Activated CD4-positive, alpha-beta T cell treated with anti-CD3 and anti-CD28 coated beads, Interleukin-2, amount 10 ng/mL, durations not matched to agents 24 days and 14 days (primary cell): Measurements from ENCODE around the gene TMEM94. TPM values are rescaled to one million over a fixed set of nuclear protein-coding genes. Genes with fewer than 3 reads are reported as not detected.

Experiments
- DNase-seq: peaks from one replicate; pipeline ENCODE4 v3.0.0; 2022
- H3K27ac Mint-ChIP-seq: one replicate; pipeline ENCODE4 v1.8.0; 2022; ENCODE audit warnings: mild to moderate bottlenecking, mixed read lengths
- H3K27me3 Mint-ChIP-seq: one replicate; pipeline ENCODE4 v1.8.0; 2022; ENCODE audit warnings: mixed read lengths
- H3K36me3 Mint-ChIP-seq: one replicate; pipeline ENCODE4 v1.8.0; 2022; ENCODE audit warnings: low read depth, mild to moderate bottlenecking, mixed read lengths
- H3K4me1 Mint-ChIP-seq: one replicate; pipeline ENCODE4 v1.8.0; 2021; ENCODE audit warnings: mixed read lengths
- H3K4me3 Mint-ChIP-seq: one replicate; pipeline ENCODE4 v1.8.0; 2022; ENCODE audit warnings: mild to moderate bottlenecking, moderate library complexity, mixed read lengths
- H3K9me3 Mint-ChIP-seq: one replicate; pipeline ENCODE4 v1.8.0; 2021; ENCODE audit warnings: mixed read lengths
- intact Hi-C: fragments of 100-400 bp; cut with micrococcal nuclease; formaldehyde crosslinking; loops from one replicate; pipeline ENCODE4 v1.15.1; 2023
- total RNA-seq: library from RNA; stranded (reverse); gene quantifications from 2 replicates; pipeline ENCODE4 v1.2.3, GENCODE V29; 2022

The TMEM94 gene
- 68.9 and 69.5 TPM in 2 replicates for total RNA-seq

DNA sequence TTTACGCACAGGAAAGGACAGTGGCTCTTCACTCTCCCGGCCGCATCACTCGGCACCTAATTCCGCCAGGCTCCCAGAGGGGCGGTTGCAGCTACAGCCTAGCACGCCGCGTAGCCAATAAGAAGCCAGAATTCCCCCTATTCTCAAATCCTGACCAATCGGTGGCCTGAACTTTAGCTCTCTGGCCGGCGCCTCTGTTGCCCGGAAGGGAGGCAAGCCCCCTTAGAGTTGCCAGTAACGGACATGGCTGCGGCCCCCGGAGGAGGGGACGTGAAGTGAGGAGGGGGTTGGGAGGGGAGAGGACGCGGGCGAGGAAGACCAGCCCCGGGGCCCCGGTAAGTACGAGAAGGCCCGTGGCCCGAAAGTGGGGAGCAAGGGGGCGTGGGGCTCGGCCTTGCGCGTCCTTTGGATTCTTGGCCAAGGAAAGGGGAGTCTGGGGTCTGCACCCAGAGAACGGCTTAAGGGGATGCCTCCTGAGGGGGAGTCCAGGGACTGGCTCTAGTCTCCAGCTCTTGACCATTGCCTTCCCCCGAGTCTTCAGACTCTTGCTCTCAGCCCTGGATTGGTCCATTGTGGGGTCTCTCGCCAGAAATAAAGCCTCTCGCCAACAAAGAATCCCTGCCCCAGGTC lies at the start of gene TMEM94:
Gene TMEM94 (plus strand): TSS at position 219 of the 630 bp plus-strand sequence. CDS start 15,271 bp downstream, outside the sequence.
- Mint-ChIP-seq H3K4me3 (peak within 1 kb of the TSS; percentile 93), H3K27ac (peak within 1 kb of the TSS; percentile 91), H3K9me3 (no peaks in the 10 kb centered on the region), H3K36me3 (peaks cover 6% of the 10 kb centered on the region), H3K27me3 (no peaks in the 10 kb centered on the region), H3K4me1 (peaks cover 30% of the 10 kb centered on the region)
- DNase-seq, result peak; percentile 97
- intact Hi-C loops, result loop anchor here (1.0 to 2.0 kb wide), 2 partner anchors 60 to 211 kb away; partner anchors contain the start of genes RECQL5, SAP30BP and TSEN54

DNA sequence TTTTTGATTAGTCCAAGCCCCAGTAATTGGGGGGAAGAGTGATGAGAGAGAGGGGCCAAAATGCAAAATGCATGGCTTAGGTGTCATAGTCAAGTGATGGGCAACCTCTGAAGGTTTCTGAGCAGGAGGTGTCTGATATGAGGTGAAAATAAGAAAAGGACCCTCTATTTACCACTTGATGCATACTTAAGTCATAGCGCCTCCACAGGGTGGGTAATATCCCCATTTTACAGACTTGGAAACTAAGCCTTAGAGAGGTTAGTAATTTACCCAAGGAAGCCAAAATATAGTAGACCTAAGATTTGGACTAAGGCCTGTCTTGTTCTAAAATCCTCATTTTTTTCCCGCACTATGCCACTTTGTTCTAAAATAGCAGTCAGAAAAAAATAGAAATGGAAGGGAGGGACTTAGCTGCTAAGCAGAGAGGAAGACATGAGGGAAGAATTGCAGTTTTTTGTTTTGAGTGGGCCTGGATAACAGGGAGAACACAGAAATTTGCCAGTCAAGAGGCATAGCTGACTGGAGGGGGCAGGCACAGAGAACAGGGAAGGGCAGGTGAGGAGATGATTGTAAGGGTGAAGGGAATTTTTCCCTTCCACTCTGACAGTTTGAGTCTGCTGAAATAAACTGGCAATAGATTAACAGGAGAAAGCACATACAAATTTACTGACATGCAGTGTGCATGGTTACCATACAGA lies 48.6 kb upstream of the TMEM94 start:
- Mint-ChIP-seq H3K4me3 (no peak overlapping the region), H3K9me3 (no peaks in the 10 kb centered on the region), H3K36me3 (peaks cover 8% of the 10 kb centered on the region), H3K4me1 (peaks cover 44% of the 10 kb centered on the region), H3K27ac (no peak overlapping the region), H3K27me3 (no peaks in the 10 kb centered on the region)
- no peak for DNase-seq
- intact Hi-C loops, result no loop called here

DNA sequence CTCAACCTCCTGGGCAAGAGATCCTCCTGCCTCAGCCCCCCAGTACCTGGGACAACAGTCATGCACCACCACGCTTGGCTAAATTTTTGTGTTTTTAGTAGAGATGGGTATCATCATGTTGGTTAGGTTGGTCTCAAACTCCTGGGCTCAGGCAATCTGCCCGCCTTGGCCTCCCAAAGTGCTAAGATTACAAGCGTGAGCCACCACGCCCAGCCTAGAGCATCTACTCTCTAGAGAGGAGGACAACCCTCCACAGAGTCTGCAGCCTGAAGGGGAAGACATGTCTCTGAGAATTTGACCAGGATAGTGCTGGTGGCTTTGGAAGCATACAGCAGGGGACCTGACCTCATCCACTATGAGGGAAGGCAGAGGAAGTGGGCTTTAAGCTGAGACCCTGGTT lies 46.3 kb upstream of the TMEM94 start:
- Mint-ChIP-seq H3K4me1 (peaks cover 39% of the 10 kb centered on the region), H3K9me3 (no peaks in the 10 kb centered on the region), H3K36me3 (no peaks in the 10 kb centered on the region), H3K27ac (peak overlapping the region; percentile 34), H3K4me3 (peak overlapping the region; percentile 27), H3K27me3 (peaks cover 11% of the 10 kb centered on the region)
- no peak for DNase-seq
- intact Hi-C loops, result loop anchor here (5.0 kb wide), 1 partner anchor 228 kb away; the partner anchor contains the start of gene SUMO2

DNA sequence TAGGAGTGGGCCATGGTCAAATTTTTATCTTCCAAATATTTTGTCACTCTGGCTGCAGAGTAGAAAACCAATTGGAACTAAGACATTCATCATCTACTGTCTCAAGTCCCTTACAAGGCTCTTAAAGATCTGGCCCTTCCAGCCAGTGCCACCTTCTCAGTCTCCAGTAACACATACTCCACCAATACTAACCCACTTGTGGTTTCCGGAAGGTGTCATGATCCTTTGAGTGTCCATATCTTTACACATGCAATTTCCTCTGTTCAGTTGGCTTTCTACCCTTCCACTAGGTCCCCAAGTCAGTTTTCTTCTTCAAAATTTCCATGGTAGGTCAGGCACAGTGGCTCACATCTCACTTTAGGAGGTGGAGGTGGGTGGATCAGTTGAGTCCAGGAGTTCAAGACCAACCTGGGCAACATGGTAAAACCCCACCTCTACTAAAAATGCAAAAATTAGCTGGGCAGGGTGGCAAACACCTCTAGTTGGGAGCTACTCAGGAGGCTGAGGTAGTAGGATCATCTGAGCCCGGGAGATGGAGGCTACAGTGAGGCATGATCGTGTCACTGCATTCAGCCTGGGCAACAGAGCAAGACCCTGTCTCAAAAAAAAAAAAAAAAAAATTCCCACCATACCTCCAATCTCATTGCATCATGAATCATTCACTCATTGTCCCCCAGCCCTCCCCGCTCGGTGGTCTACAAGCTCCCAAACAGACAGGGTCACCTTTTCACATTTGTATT lies 44.9 kb upstream of the TMEM94 start:
- Mint-ChIP-seq H3K27ac (peak overlapping the region; percentile 9), H3K27me3 (peaks cover 16% of the 10 kb centered on the region), H3K4me1 (peaks cover 30% of the 10 kb centered on the region), H3K36me3 (no peaks in the 10 kb centered on the region), H3K9me3 (no peaks in the 10 kb centered on the region), H3K4me3 (peak overlapping the region; percentile 8)
- intact Hi-C loops, result loop anchor here (1.0 to 5.0 kb wide), 3 partner anchors 88 to 229 kb away; partner anchors contain the start of genes MIF4GD and SUMO2
- DNase-seq, result peak; percentile 63

DNA sequence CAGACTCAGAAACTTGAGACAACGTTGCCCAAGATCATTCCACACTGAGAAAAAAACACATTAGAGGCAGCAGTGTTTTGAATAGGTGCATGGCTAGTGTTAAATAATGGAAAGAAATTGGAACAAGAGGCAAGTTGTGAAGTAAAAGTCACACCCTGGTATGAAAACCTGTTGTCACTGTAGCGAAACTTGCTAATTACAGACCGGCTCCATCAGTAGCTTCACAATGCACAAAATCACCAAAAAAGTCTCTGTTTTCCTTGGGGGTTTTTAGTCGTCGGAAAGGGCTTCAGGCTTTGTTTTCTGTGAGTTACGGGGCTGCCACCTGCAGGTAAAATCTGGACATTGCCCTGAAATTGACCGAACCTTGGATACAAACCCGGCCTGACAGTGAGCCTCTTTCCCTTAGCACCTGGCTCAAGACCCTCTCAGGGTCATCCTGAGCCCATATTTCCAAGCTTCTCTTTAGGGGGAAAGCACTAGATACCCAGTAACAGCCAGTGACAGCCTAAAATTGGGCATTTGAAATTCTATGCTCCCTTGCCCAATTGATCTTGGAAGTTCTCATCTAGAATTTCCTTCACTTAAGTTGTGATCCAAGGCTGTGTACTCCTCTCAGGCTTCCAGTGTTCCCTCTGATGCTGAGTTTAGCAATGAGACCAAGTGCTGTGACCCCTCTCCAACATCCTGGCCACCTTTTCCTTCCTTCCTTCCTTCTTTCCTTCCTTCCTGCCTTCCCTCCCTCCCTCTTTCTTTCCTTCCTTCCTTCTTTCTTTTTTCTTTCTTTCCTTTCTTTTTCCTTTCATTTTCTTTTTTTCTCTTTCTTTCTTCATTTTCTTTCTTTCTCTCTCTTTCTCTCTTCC lies 43.7 kb upstream of the TMEM94 start:
- Mint-ChIP-seq H3K9me3 (no peaks in the 10 kb centered on the region), H3K4me1 (peaks cover 28% of the 10 kb centered on the region), H3K27ac (no peak overlapping the region), H3K4me3 (peak overlapping the region; percentile 8), H3K36me3 (no peaks in the 10 kb centered on the region), H3K27me3 (peaks cover 16% of the 10 kb centered on the region)
- intact Hi-C loops, result loop anchor here (1.0 to 5.0 kb wide), 3 partner anchors 89 to 230 kb away; partner anchors contain the start of genes MIF4GD and SUMO2
- peak; percentile 93 for DNase-seq

DNA sequence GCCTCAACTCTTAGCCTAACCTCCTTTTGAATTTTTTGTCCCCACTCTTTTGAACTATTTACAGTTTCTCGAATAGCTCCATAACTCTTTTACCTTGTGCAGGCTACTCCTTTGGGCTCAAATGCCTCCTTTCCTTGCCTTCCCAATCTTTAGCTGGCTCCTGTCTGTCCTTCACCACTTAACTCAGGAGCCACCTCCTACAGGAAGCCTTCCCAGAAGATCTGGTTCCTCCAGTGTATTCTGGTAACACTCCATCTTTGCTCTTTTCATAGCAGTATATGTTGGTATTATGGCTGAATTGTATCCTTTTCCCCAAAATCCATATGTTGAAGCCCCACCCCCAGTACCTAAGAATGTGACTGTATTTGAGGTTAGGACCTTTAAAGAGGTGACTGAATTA lies 41.9 kb upstream of the TMEM94 start:
- H3K4me1 Mint-ChIP-seq, result peaks cover 23% of the 10 kb centered on the region
- peaks cover 20% of the 10 kb centered on the region for H3K27me3 Mint-ChIP-seq
- no peaks in the 10 kb centered on the region for H3K36me3 Mint-ChIP-seq
- no peaks in the 10 kb centered on the region for H3K9me3 Mint-ChIP-seq
- no peak for DNase-seq
- no peak overlapping the region for H3K27ac Mint-ChIP-seq
- intact Hi-C loops, result loop anchor here (5.0 kb wide), 1 partner anchor 232 kb away; the partner anchor contains the start of gene SUMO2
- H3K4me3 Mint-ChIP-seq, result no peak overlapping the region

DNA sequence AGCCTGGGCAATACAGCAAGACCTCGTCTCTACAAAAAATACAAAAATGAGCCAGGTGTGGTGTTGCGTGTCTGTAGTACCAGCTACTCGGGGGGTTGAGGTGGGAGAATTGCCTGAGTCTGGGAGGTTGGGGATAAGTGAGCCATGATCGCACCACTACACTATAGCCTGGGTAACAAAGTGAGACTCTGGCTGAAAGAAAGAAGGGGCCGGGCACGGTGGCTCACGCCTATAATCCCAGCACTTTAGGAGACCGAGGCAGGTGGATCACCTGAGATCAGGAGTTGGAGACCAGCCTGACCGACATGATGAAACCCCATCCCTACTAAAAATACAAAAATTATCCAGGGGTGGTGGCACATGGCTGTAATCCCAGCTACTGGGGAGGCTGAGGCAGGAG lies 40.4 kb upstream of the TMEM94 start:
- Mint-ChIP-seq H3K9me3 (no peaks in the 10 kb centered on the region), H3K36me3 (no peaks in the 10 kb centered on the region), H3K4me3 (no peak overlapping the region), H3K27ac (no peak overlapping the region), H3K4me1 (peaks cover 18% of the 10 kb centered on the region), H3K27me3 (peaks cover 20% of the 10 kb centered on the region)
- intact Hi-C loops, result no loop called here
- DNase-seq, result no peak

DNA sequence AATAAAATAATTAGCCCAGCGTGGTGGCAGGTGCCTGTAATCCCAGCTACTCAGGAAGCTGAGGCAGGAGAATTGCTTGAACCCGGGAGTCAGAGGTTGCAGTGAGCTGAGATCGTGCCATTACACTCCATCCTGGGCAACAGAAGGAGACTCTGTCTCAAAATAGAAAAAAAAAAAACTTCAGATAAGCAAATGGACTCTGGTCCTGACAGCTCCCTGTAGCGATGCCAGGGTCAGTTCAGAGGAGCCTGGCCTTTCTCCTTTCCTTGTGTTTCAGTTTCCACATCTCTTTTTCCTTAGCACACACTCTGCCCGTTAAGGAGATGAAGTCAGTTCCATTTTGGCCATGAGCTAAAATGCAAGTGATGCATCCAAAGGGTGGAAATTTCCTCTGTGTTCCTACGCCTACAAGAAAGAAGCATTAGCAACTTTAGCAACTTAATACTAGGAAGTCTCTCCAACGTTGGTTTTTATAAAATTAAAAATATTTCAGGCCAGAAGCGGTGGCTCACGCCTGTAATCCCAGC lies 39.3 kb upstream of the TMEM94 start:
- Mint-ChIP-seq H3K9me3 (no peaks in the 10 kb centered on the region), H3K27me3 (peaks cover 20% of the 10 kb centered on the region), H3K27ac (no peak overlapping the region), H3K4me3 (no peak overlapping the region), H3K4me1 (peaks cover 10% of the 10 kb centered on the region), H3K36me3 (no peaks in the 10 kb centered on the region)
- intact Hi-C loops, result no loop called here
- no peak for DNase-seq

DNA sequence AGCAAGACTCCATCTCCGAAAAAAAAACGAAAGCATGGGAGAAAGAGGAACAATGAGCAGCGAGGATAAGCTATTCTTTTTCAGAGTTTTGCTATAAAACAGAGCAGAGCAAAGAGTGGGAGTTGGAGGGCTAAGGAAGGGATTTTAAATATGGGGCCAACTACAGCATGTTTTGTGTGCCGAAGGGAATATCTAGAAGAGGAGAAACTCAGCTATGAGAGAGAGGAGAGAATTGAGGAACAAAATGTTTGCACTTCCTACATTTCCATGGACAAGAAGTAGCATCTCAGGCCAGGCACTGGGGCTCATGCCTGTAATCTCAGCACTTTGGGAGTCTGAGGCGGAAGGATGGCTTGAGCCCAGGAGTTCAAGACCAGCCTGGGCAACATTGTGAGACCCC lies 37.9 kb upstream of the TMEM94 start:
- Mint-ChIP-seq H3K9me3 (no peaks in the 10 kb centered on the region), H3K4me3 (no peak overlapping the region), H3K27ac (no peak overlapping the region), H3K4me1 (no peaks in the 10 kb centered on the region), H3K27me3 (peaks cover 18% of the 10 kb centered on the region), H3K36me3 (no peaks in the 10 kb centered on the region)
- no peak for DNase-seq
- intact Hi-C loops, result no loop called here

DNA sequence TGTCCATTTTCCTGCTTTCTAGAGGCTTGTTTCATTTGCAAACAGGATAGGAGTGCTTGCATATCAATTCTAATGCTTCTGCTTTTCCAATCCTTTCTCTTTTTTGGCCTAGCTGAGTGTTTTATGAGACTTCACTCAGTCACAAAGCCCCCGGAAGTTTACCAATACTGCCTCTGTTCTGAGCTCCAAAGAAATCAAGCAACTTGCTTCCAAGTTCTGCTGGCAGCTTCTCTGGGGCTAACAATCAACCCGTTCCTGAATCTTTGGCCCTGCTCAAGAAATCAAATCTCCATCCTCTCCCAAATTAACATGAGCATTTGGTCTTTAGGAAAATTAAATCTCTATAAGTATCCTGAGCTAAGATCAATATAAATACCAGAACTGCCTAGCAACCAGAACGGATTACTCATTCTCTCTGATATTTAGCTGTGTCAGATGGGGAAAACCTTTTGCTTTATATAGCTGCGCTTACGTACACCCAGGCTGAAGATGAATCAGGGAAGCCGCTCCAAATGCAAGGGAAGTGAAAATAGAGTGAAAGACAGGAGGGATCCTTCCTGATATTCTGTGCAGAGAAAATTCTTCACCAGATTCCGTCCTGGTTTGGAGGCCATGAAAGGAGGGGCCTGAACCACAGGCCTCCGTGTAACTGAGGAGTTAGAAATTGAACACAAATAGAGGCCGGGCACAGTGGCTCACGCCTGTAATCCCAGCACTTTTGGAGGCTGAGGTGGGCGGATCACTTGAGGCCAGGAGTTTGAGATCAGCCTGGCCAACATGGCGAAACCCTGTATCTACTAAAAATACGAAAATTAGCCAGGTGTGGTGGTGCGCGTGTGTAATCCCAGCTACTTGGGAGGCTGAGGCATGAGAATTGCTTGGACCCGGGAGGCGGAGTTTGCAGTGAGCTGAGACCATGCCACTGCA lies 27.6 kb upstream of the TMEM94 start:
- intact Hi-C loops, result loop anchor here (5.0 to 10.0 kb wide), 2 partner anchors 58 to 316 kb away; no protein-coding TSS in a partner anchor
- H3K36me3 Mint-ChIP-seq, result no peaks in the 10 kb centered on the region
- H3K27me3 Mint-ChIP-seq, result peaks cover 15% of the 10 kb centered on the region
- H3K9me3 Mint-ChIP-seq, result no peaks in the 10 kb centered on the region
- peaks cover 14% of the 10 kb centered on the region for H3K4me1 Mint-ChIP-seq
- no peak overlapping the region for H3K4me3 Mint-ChIP-seq
- no peak overlapping the region for H3K27ac Mint-ChIP-seq
- DNase-seq, result no peak

DNA sequence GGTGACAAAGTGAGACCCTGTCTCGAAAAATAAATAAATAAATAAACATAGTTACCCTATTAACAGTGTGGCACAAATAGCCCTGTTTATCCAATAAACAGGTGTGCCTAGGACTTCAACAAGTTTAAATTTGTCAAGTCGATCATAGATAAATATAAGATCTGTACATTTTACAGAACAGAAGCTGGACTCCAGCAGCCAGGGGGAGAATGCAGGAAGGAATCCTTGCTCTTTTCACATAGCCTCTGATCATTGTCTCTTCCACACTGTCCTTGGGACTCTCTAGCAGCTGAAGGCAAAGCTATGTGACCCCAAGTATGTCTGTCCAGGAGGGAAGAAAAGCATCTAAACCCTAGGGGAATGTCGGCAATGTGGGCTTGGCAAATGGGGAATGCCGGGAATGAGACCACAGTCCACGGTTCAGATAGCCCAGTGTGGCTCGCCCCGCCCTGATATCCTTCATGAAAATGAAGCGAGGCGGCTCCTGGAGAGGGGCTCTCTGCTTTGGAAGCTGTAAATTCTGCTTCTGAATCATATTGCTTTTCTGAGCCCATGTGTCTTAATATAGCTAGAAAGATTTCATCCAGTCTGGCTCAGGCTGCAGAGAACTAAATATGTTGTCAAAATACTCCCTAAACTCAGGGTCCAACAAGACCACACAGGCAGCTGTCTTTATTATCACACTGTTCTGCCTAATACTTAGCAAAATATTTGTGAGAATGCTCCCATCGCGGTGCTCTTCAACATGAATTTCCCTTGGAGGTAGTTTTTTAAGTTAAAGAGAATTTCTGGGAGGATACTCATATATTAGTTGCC lies 26.1 kb upstream of the TMEM94 start:
- intact Hi-C loops, result no loop called here
- H3K9me3 Mint-ChIP-seq, result no peaks in the 10 kb centered on the region
- H3K4me3 Mint-ChIP-seq, result no peak overlapping the region
- H3K36me3 Mint-ChIP-seq, result no peaks in the 10 kb centered on the region
- peaks cover 15% of the 10 kb centered on the region for H3K27me3 Mint-ChIP-seq
- H3K4me1 Mint-ChIP-seq, result peaks cover 18% of the 10 kb centered on the region
- DNase-seq, result no peak
- no peak overlapping the region for H3K27ac Mint-ChIP-seq
